Measurements from ENCODE around the gene PATJ. TPM values are rescaled to one million over a fixed set of nuclear protein-coding genes. Genes with fewer than 3 reads are reported as not detected.

Gene PATJ
- total RNA-seq, 1 experiment from 2014 or later = 48.8 TPM

DNA sequence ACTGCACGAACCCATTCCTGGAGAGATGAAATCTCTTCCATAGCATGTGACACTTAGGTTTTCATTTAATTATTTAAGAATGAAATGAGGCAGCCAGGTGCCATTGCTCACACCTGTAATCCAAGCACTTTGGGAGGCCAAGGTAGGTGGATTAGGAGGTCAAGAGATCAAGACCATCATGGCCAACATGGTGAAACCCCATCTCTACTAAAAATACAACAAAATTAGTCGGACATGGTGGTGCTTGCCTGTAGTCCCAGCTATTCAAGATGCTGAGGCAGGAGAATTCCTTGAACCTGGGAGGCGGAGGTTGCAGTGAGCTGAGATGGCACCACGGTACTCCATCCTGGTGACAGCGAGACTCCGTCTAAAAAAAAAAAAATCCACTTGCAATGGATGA is 470.1 kb downstream of the PATJ start:
- DNase-seq (ENCODE audit: low read depth, low spot score) = no peak
- no peak overlapping the region for H3K4me3 ChIP-seq (replicated peaks in 1 of 2; ENCODE audit: low read depth in 1 of 2, low read length in 2 of 2)
- no peaks in the 10 kb centered on the region for H3K27me3 ChIP-seq (ENCODE audit: insufficient read depth, low read length)
- CTCF ChIA-PET = no interaction called here
- H3K9me3 ChIP-seq (ENCODE audit: control insufficient read depth in 1 of 2, insufficient read depth in 1 of 2, low read depth in 1 of 2, low read length in 2 of 2) = peaks cover 4 to 16% of the 10 kb centered on the region in 2 experiments; a peak in 3 of 4 replicates
- no peak overlapping the region for H3K27ac ChIP-seq (ENCODE audit: low read depth, low read length)
- peaks cover 0 to 6% of the 10 kb centered on the region in 2 experiments; a peak in 2 of 4 replicates for H3K4me1 ChIP-seq (ENCODE audit: control insufficient read depth in 1 of 2, insufficient read depth in 2 of 2, low read length in 2 of 2)
- no peak overlapping the region for H3K4me2 ChIP-seq (ENCODE audit: low read length)
- no peaks in the 10 kb centered on the region for H3K79me2 ChIP-seq (ENCODE audit: insufficient read depth, low read length)
- no peaks in the 10 kb centered on the region for H3K36me3 ChIP-seq (ENCODE audit: control insufficient read depth in 1 of 2, insufficient read depth in 2 of 2, low read length in 2 of 2)
- H4K20me1 ChIP-seq (ENCODE audit: insufficient read depth) = no peaks in the 10 kb centered on the region
- no peak overlapping the region for H2AFZ ChIP-seq (ENCODE audit: low read depth, low read length, poor library complexity, severe bottlenecking)
- H3K9me2 ChIP-seq (ENCODE audit: insufficient read depth) = no peaks in the 10 kb centered on the region
- intact Hi-C loops (cut with micrococcal nuclease) = no loop called here
- no TSS peak for BruUV-seq (replicated peaks)
- POLR2A ChIA-PET = no interaction called here
- no peak for ATAC-seq
- no peak overlapping the region for H3K9ac ChIP-seq (ENCODE audit: low read length)
- no peak for TF ChIP-seq JUND (IDR thresholded peaks at IDR 0.05)
- TF ChIP-seq YY1 (IDR thresholded peaks at IDR 0.05; ENCODE audit: extremely low read depth, insufficient replicate concordance, low read depth, low read length) = no peak
- no peak for TF ChIP-seq FOSL1 (IDR thresholded peaks at IDR 0.05; ENCODE audit: low read depth)
- TF ChIP-seq EZH2phosphoT487 (IDR thresholded peaks at IDR 0.05; ENCODE audit: borderline replicate concordance) = no peak
- no peak for TF ChIP-seq CEBPB (IDR thresholded peaks at IDR 0.05; ENCODE audit: low read depth)
- TF ChIP-seq, protein P1, sequence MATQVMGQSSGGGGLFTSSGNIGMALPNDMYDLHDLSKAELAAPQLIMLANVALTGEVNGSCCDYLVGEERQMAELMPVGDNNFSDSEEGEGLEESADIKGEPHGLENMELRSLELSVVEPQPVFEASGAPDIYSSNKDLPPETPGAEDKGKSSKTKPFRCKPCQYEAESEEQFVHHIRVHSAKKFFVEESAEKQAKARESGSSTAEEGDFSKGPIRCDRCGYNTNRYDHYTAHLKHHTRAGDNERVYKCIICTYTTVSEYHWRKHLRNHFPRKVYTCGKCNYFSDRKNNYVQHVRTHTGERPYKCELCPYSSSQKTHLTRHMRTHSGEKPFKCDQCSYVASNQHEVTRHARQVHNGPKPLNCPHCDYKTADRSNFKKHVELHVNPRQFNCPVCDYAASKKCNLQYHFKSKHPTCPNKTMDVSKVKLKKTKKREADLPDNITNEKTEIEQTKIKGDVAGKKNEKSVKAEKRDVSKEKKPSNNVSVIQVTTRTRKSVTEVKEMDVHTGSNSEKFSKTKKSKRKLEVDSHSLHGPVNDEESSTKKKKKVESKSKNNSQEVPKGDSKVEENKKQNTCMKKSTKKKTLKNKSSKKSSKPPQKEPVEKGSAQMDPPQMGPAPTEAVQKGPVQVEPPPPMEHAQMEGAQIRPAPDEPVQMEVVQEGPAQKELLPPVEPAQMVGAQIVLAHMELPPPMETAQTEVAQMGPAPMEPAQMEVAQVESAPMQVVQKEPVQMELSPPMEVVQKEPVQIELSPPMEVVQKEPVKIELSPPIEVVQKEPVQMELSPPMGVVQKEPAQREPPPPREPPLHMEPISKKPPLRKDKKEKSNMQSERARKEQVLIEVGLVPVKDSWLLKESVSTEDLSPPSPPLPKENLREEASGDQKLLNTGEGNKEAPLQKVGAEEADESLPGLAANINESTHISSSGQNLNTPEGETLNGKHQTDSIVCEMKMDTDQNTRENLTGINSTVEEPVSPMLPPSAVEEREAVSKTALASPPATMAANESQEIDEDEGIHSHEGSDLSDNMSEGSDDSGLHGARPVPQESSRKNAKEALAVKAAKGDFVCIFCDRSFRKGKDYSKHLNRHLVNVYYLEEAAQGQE (IDR thresholded peaks at IDR 0.05; ENCODE audit: low read depth) = no peak
- TF ChIP-seq, protein P2, sequence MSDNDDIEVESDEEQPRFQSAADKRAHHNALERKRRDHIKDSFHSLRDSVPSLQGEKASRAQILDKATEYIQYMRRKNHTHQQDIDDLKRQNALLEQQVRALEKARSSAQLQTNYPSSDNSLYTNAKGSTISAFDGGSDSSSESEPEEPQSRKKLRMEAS (IDR thresholded peaks at IDR 0.05) = no peak
- no peak for TF ChIP-seq SP1 (IDR thresholded peaks at IDR 0.05; ENCODE audit: low read depth)
- RAD21 ChIA-PET (ENCODE audit: low non-redundant PET in 1 of 2, low total read pairs in 2 of 2, uncharacterized antibody in 2 of 2, unreplicated experiment in 2 of 2) = no interaction called here
